Measurements from ENCODE around the gene TINAGL1.
"Not testable (repeated sequence)": the region's sequence is repeated elsewhere in the genome, so short reads cannot be mapped to it uniquely, and the experiment has no call there.

Gene TINAGL1

GRCh38 chr1:31583995-31584868 lies 7.9 kb downstream of the TINAGL1 start:
- peak; percentile 73 for DNase-seq

GRCh38 chr1:31584869-31585735 lies 8.8 kb downstream of the TINAGL1 start:
- DNase-seq = no peak

GRCh38 chr1:31585736-31586365 lies 9.5 kb downstream of the TINAGL1 start:
- no peak for DNase-seq

- no peak for DNase-seq
Observed at GRCh38 chr1:31586376-31587327, 10.3 kb downstream of the TINAGL1 start.

- not testable (repeated sequence) for DNase-seq
Observed at GRCh38 chr1:31587328-31587699, 11.0 kb downstream of the TINAGL1 start.

GRCh38 chr1:31587720-31588423 lies 11.6 kb downstream of the TINAGL1 start:
- DNase-seq = no peak

- DNase-seq = no peak
Observed at GRCh38 chr1:31588751-31589515, 12.6 kb downstream of the TINAGL1 start.

- peak; percentile 78 for DNase-seq
Observed at GRCh38 chr1:31591425-31592093, 15.2 kb downstream of the TINAGL1 start.

GRCh38 chr1:31592132-31592531 lies 15.8 kb downstream of the TINAGL1 start:
- DNase-seq = no peak

- no peak for DNase-seq
Observed at GRCh38 chr1:31593136-31593665, 16.9 kb downstream of the TINAGL1 start.

GRCh38 chr1:31593770-31594632 lies 17.7 kb downstream of the TINAGL1 start:
- peak; percentile 72 for DNase-seq

- no peak for DNase-seq
Observed at GRCh38 chr1:31595836-31596736, 19.8 kb downstream of the TINAGL1 start.

GRCh38 chr1:31596737-31597097 lies 20.4 kb downstream of the TINAGL1 start:
- DNase-seq = no peak

- DNase-seq = no peak
Observed at GRCh38 chr1:31598980-31599379, 22.7 kb downstream of the TINAGL1 start.

- DNase-seq = no peak
Observed at GRCh38 chr1:31600641-31601040, 24.3 kb downstream of the TINAGL1 start.

GRCh38 chr1:31602081-31602480 lies 25.8 kb downstream of the TINAGL1 start:
- no peak for DNase-seq

GRCh38 chr1:31605908-31606427 lies 29.7 kb downstream of the TINAGL1 start:
- DNase-seq = peak; percentile 66

- DNase-seq = no peak
Observed at GRCh38 chr1:31607360-31607759, 31.0 kb downstream of the TINAGL1 start.
